WI38 (cell line): ENCODE measurements around the gene RERE.
"Not testable (repeated sequence)": the region's sequence is repeated elsewhere in the genome, so short reads cannot be mapped to it uniquely, and the experiment has no call there.

Experiments used
- H3K4me3 ChIP-seq: 2 replicates; pipeline ENCODE4 v1.5.1; 2011; ENCODE audit warnings: low read depth, mild to moderate bottlenecking, control low read depth, low read length
- CTCF ChIP-seq: IDR thresholded peaks from 2 replicates; pipeline ENCODE4 v1.5.1; 2012; ENCODE audit warnings: low read depth, mild to moderate bottlenecking, control low read depth, low read length

Gene RERE

GRCh38 chr1:8456308-8456912 is 361.0 kb downstream of the RERE start:
- no peak overlapping the region for H3K4me3 ChIP-seq
- TF ChIP-seq CTCF, result no peak

- H3K4me3 ChIP-seq, result no peak overlapping the region
- TF ChIP-seq CTCF, result no peak
Observed at GRCh38 chr1:8455700-8456307, 361.6 kb downstream of the RERE start.

- no peak overlapping the region for H3K4me3 ChIP-seq
- TF ChIP-seq CTCF, result no peak
Observed at GRCh38 chr1:8450312-8450711, 367.1 kb downstream of the RERE start.

- H3K4me3 ChIP-seq, result peak overlapping the region; percentile 44
Observed at GRCh38 chr1:8448911-8449661, 368.4 kb downstream of the RERE start.

GRCh38 chr1:8448505-8448904 is 368.9 kb downstream of the RERE start:
- H3K4me3 ChIP-seq, result not testable (repeated sequence)

More at GRCh38 chr1:8448911-8449661, 368.4 kb downstream of the RERE start:
- TF ChIP-seq CTCF, result no peak

GRCh38 chr1:8447616-8448150 is 369.8 kb downstream of the RERE start:
- TF ChIP-seq CTCF, result no peak
- no peak overlapping the region for H3K4me3 ChIP-seq

- H3K4me3 ChIP-seq, result not testable (repeated sequence)
Observed at GRCh38 chr1:8446119-8446518, 371.3 kb downstream of the RERE start.

GRCh38 chr1:8443558-8444194 is 373.8 kb downstream of the RERE start:
- no peak overlapping the region for H3K4me3 ChIP-seq
- TF ChIP-seq CTCF, result no peak
